Right lobe of liver (tissue), 4 donors: ENCODE results near the gene EHF.

ENCODE experiments used
- POLR2A ChIP-seq: fragments of 450-650 bp; IDR thresholded peaks from one replicate; pipeline ENCODE4 v1.6.1; 2017; ENCODE audit warnings: antibody characterized with exemption, mild to moderate bottlenecking
- TF ChIP-seq, protein P1 (sequence below), 4 donors: fragments of 200-600 bp in 3 of 4; fragments of 450-650 bp in 1 of 4; IDR thresholded peaks; one replicate each; pipeline versions ENCODE4 v1.5.1 to v1.8.0; 2016 to 2022; ENCODE audit warnings: antibody characterized with exemption in 4 of 4, mild to moderate bottlenecking in 2 of 4
- donor health status: DM: no; HTN: no; CAD: no.
- donor health status: DM: no; HTN: no; CAD: no.
- donor health status: DM: no; HTN: yes; CAD: no.

- TF ChIP-seq POLR2A: no peak
- TF ChIP-seq, protein P1, sequence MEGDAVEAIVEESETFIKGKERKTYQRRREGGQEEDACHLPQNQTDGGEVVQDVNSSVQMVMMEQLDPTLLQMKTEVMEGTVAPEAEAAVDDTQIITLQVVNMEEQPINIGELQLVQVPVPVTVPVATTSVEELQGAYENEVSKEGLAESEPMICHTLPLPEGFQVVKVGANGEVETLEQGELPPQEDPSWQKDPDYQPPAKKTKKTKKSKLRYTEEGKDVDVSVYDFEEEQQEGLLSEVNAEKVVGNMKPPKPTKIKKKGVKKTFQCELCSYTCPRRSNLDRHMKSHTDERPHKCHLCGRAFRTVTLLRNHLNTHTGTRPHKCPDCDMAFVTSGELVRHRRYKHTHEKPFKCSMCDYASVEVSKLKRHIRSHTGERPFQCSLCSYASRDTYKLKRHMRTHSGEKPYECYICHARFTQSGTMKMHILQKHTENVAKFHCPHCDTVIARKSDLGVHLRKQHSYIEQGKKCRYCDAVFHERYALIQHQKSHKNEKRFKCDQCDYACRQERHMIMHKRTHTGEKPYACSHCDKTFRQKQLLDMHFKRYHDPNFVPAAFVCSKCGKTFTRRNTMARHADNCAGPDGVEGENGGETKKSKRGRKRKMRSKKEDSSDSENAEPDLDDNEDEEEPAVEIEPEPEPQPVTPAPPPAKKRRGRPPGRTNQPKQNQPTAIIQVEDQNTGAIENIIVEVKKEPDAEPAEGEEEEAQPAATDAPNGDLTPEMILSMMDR (IDR thresholded peaks at IDR 0.05): no peak
Measured at GRCh38 chr11:34696862-34697261, 76.0 kb downstream of the EHF start.
